ENCODE measurements around the gene PACSIN3.

- TF ChIP-seq, protein P1, sequence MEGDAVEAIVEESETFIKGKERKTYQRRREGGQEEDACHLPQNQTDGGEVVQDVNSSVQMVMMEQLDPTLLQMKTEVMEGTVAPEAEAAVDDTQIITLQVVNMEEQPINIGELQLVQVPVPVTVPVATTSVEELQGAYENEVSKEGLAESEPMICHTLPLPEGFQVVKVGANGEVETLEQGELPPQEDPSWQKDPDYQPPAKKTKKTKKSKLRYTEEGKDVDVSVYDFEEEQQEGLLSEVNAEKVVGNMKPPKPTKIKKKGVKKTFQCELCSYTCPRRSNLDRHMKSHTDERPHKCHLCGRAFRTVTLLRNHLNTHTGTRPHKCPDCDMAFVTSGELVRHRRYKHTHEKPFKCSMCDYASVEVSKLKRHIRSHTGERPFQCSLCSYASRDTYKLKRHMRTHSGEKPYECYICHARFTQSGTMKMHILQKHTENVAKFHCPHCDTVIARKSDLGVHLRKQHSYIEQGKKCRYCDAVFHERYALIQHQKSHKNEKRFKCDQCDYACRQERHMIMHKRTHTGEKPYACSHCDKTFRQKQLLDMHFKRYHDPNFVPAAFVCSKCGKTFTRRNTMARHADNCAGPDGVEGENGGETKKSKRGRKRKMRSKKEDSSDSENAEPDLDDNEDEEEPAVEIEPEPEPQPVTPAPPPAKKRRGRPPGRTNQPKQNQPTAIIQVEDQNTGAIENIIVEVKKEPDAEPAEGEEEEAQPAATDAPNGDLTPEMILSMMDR (conservative IDR thresholded peaks at IDR 0.05 in 1 of 2, IDR thresholded peaks at IDR 0.05 in 1 of 2; ENCODE audit: low read depth in 1 of 2, low read length in 2 of 2), result no peak
- TF ChIP-seq EZH2 (IDR thresholded peaks at IDR 0.05; ENCODE audit: low read length, missing control alignments), result no peak
Measured at GRCh38 chr11:47177846-47178245, 8.4 kb downstream of the PACSIN3 start.
